Astrocyte (in vitro differentiated cells and primary cell): Measurements from ENCODE around the gene CPNE5. TPM values are rescaled to one million over a fixed set of nuclear protein-coding genes. Genes with fewer than 3 reads are reported as not detected.

Source experiments
- DNase-seq: peaks from one replicate; pipeline ENCODE4 v3.0.0-alpha.2; 2010; ENCODE audit warnings: low read depth
- FAIRE-seq: peaks from 2 replicates; lab custom pipeline; 2011; peaks lifted over from hg19 to GRCh38; lab: Jason Lieb, UNC
- H2AFZ ChIP-seq: 2 replicates; pipeline ENCODE4 v1.6.0; 2012; ENCODE audit warnings: low read depth, low read length, inconsistent platforms
- H3K27ac ChIP-seq: 2 replicates; pipeline ENCODE4 v1.5.1; 2011; ENCODE audit warnings: low read depth, low read length, inconsistent platforms
- H3K27me3 ChIP-seq: 2 replicates; pipeline ENCODE4 v1.6.0; 2011; ENCODE audit warnings: low read length, inconsistent platforms; ENCODE audit not compliant: insufficient read depth
- H3K36me3 ChIP-seq: 2 replicates; pipeline ENCODE4 v1.5.1; 2011; ENCODE audit warnings: low read length, inconsistent platforms; ENCODE audit not compliant: insufficient read depth
- H3K4me1 ChIP-seq: 2 replicates; pipeline ENCODE4 v1.5.1; 2011; ENCODE audit warnings: low read length, inconsistent platforms; ENCODE audit not compliant: insufficient read depth
- H3K4me2 ChIP-seq: 2 replicates; pipeline ENCODE4 v1.6.0; 2012; ENCODE audit warnings: low read length, inconsistent platforms
- H3K4me3 ChIP-seq: 2 replicates; pipeline ENCODE4 v1.5.1; 2011; ENCODE audit warnings: low read depth, mild to moderate bottlenecking, low read length, inconsistent platforms; ENCODE audit not compliant: insufficient read depth
- H3K79me2 ChIP-seq: 2 replicates; pipeline ENCODE4 v1.6.0; 2012; ENCODE audit warnings: mild to moderate bottlenecking, low read length, inconsistent platforms; ENCODE audit not compliant: insufficient read depth
- H3K9ac ChIP-seq: 2 replicates; pipeline ENCODE4 v1.6.0; 2012; ENCODE audit warnings: mild to moderate bottlenecking, low read length, inconsistent platforms
- H3K9me3 ChIP-seq: 2 replicates; pipeline ENCODE4 v1.5.1; 2012; ENCODE audit warnings: low read depth, mild to moderate bottlenecking, low read length, inconsistent platforms; ENCODE audit not compliant: insufficient read depth
- H4K20me1 ChIP-seq: 2 replicates; pipeline ENCODE4 v1.6.0; 2012; ENCODE audit warnings: low read length, inconsistent platforms; ENCODE audit not compliant: insufficient read depth
- H3K27ac Mint-ChIP-seq: one replicate; pipeline ENCODE4 v1.8.0; 2021; ENCODE audit warnings: mild to moderate bottlenecking, mixed read lengths; ENCODE audit not compliant: unreplicated experiment
- H3K27me3 Mint-ChIP-seq: one replicate; pipeline ENCODE4 v1.8.0; 2021; ENCODE audit warnings: low read depth, mixed read lengths; ENCODE audit not compliant: unreplicated experiment
- H3K36me3 Mint-ChIP-seq: one replicate; pipeline ENCODE4 v1.8.0; 2021; ENCODE audit warnings: low read depth, mixed read lengths; ENCODE audit not compliant: unreplicated experiment
- H3K4me1 Mint-ChIP-seq: one replicate; pipeline ENCODE4 v1.8.0; 2021; ENCODE audit warnings: low read depth, mixed read lengths; ENCODE audit not compliant: unreplicated experiment
- H3K4me3 Mint-ChIP-seq: one replicate; pipeline ENCODE4 v1.8.0; 2021; ENCODE audit warnings: mild to moderate bottlenecking, moderate library complexity, mixed read lengths; ENCODE audit not compliant: unreplicated experiment
- H3K9me3 Mint-ChIP-seq: one replicate; pipeline ENCODE4 v1.8.0; 2021; ENCODE audit warnings: mild to moderate bottlenecking, mixed read lengths; ENCODE audit not compliant: unreplicated experiment
- EZH2 ChIP-seq: IDR thresholded peaks from 2 replicates; pipeline ENCODE4 v1.6.1; 2012; ENCODE audit warnings: mild to moderate bottlenecking, low read length, inconsistent platforms; ENCODE audit not compliant: insufficient read depth
- total RNA-seq: library from RNA; stranded (reverse); gene quantifications from 2 replicates; pipeline ENCODE4 v1.2.1, GENCODE V29; 2021
- TF ChIP-seq, protein P1 (sequence below): IDR thresholded peaks from 2 replicates; pipeline ENCODE4 v1.5.1; 2011; ENCODE audit warnings: low read depth, mild to moderate bottlenecking, inconsistent platforms, low read length, moderate library complexity; ENCODE audit not compliant: insufficient read depth

Gene CPNE5
- total RNA-seq, 1 donor from 2014 or later, result 0.11 TPM

DNA sequence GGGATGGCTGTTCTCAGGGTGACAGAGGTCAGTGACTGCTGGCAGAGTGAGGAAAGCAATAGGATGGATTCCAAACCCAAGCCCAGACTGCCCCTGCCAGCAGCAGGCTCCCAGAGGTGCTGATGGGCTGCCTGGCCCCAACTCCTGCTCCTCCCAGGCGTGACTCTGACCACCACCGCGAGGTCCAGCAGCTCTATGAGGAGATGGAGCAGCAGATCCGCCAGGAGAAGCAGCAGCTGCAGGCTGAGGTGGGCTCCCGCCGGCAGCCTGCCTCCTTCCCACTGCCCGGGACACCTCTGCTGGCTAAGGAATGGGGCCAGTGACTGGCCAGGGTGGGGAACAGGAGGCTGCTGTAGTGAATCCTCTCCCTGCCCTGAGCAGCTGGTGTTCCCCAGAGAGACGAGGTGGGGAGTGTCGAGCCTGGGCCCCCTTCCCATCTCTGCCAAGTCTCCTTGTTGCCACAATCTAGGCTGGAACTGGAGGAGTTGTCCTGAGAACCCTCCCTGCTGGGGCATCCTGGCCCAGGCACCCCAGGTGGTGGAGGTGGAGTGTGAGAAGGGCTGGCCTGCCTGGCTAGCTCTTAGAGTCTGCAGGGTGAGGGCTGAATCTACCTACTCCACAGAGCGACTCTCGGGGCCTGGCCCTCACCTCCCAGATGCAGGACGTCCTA, 121.2 kb downstream of the CPNE5 start:
- Mint-ChIP-seq H3K27ac (no peak overlapping the region), H3K36me3 (peaks cover 3% of the 10 kb centered on the region), H3K4me3 (no peak overlapping the region), H3K9me3 (peaks cover 2% of the 10 kb centered on the region), H3K4me1 (no peaks in the 10 kb centered on the region), H3K27me3 (peaks cover 56% of the 10 kb centered on the region)
- Histone ChIP-seq H3K9ac (no peak overlapping the region), H3K79me2 (no peaks in the 10 kb centered on the region), H3K4me2 (no peak overlapping the region), H3K4me1 (no peaks in the 10 kb centered on the region), H4K20me1 (no peaks in the 10 kb centered on the region), H3K9me3 (no peaks in the 10 kb centered on the region), H3K27me3 (no peaks in the 10 kb centered on the region), H3K4me3 (no peak overlapping the region), H3K27ac (no peak overlapping the region), H2AFZ (no peak overlapping the region), H3K36me3 (no peaks in the 10 kb centered on the region)
- no peak for TF ChIP-seq EZH2
- TF ChIP-seq, protein P1, sequence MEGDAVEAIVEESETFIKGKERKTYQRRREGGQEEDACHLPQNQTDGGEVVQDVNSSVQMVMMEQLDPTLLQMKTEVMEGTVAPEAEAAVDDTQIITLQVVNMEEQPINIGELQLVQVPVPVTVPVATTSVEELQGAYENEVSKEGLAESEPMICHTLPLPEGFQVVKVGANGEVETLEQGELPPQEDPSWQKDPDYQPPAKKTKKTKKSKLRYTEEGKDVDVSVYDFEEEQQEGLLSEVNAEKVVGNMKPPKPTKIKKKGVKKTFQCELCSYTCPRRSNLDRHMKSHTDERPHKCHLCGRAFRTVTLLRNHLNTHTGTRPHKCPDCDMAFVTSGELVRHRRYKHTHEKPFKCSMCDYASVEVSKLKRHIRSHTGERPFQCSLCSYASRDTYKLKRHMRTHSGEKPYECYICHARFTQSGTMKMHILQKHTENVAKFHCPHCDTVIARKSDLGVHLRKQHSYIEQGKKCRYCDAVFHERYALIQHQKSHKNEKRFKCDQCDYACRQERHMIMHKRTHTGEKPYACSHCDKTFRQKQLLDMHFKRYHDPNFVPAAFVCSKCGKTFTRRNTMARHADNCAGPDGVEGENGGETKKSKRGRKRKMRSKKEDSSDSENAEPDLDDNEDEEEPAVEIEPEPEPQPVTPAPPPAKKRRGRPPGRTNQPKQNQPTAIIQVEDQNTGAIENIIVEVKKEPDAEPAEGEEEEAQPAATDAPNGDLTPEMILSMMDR, result no peak
- DNase-seq (no peak), FAIRE-seq (no peak)

DNA sequence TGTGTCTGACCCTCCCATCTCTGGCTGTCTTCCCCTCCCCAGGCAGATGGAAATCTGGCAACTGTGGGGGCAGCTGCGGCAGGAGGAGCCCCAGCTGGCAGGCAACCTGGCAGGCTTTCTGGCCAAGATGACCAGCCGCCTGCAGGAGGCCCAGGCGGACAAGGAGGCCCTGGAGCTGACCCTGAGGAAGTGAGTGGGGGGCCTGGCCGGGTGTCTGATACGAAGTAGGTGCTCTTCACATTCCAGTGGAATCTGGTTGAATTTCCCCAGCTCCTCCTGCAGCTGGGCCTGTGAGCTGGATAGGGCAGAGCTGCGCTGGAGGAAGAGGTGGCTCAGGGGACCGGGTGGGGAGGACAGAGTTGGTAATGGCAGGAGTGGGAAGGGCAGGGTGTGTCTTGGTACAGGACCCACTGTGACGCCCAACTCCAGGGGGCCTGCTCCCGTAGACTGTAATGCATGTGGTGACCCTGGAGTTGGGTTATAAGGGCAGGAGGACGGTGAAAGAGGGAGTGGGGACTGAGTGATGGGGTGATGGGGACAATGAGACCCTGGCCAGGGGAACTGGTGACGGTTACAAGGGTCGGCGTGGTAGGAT, 121.9 kb downstream of the CPNE5 start:
- Histone ChIP-seq H3K4me3 (no peak overlapping the region), H3K9me3 (no peaks in the 10 kb centered on the region), H3K4me1 (no peaks in the 10 kb centered on the region), H3K79me2 (no peaks in the 10 kb centered on the region), H3K4me2 (no peak overlapping the region), H3K9ac (no peak overlapping the region), H3K36me3 (no peaks in the 10 kb centered on the region), H3K27me3 (no peaks in the 10 kb centered on the region), H2AFZ (no peak overlapping the region), H3K27ac (no peak overlapping the region), H4K20me1 (no peaks in the 10 kb centered on the region)
- DNase-seq (no peak), FAIRE-seq (no peak)
- Mint-ChIP-seq H3K9me3 (peaks cover 2% of the 10 kb centered on the region), H3K4me1 (no peaks in the 10 kb centered on the region), H3K27ac (no peak overlapping the region), H3K4me3 (no peak overlapping the region), H3K27me3 (peaks cover 53% of the 10 kb centered on the region), H3K36me3 (peaks cover 5% of the 10 kb centered on the region)
- no peak for TF ChIP-seq EZH2
- TF ChIP-seq, protein P1, result no peak

DNA sequence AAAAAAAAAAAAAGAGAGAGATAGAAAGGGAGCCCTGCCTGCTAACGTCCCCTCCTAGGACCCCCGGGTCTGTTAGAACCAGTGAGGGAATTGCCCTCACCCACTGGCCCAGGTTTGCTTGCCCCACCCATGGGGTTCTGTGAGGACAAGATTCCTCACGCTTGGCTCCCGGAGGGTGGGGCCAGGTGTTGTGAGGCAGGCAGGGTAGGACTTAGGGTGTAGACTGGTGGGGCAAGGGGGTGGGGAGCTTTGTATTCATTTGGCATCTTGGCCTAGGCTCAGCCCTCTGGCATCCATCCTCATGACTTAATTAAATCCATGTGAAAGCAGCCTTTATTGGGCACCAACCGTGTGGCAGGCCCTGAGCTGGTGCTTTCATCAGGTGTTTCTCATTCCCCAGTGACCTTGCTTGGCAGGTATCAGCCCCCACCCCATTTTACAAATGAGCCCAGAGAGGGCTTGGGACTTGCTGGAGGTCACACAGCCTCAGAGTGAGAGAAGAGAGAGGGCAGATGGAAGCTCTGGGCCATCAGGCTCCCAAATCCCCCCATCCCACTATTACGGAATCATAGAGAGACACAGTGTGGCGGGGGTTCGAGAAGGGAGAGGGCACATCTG, 122.7 kb downstream of the CPNE5 start:
- H3K4me3 ChIP-seq, result no peak overlapping the region
- H3K9me3 Mint-ChIP-seq, result peaks cover 2% of the 10 kb centered on the region
- no peak for FAIRE-seq

More for the DNA sequence above, 122.7 kb downstream of the CPNE5 start:
- no peak for DNase-seq
- Histone ChIP-seq H3K9me3 (no peaks in the 10 kb centered on the region), H3K27me3 (no peaks in the 10 kb centered on the region), H2AFZ (no peak overlapping the region), H3K36me3 (no peaks in the 10 kb centered on the region), H4K20me1 (no peaks in the 10 kb centered on the region), H3K79me2 (no peaks in the 10 kb centered on the region), H3K4me1 (no peaks in the 10 kb centered on the region), H3K27ac (no peak overlapping the region), H3K9ac (no peak overlapping the region), H3K4me2 (no peak overlapping the region)
- Mint-ChIP-seq H3K4me3 (no peak overlapping the region), H3K4me1 (no peaks in the 10 kb centered on the region), H3K27me3 (peaks cover 50% of the 10 kb centered on the region), H3K27ac (no peak overlapping the region), H3K36me3 (peaks cover 5% of the 10 kb centered on the region)
- TF ChIP-seq EZH2, result no peak
- TF ChIP-seq, protein P1, result no peak
